Left ventricle myocardium superior (tissue), 1 donor: ENCODE measurements around the gene INS. TPM values are rescaled to one million over a fixed set of nuclear protein-coding genes. Genes with fewer than 3 reads are reported as not detected.
A peak's percentile ranks its signal among the peaks of the same experiment; 100 is the strongest.

Experiments used
- ATAC-seq: fragments of 200-7000 bp; cut with Tn5 transposase; one replicate; pipeline ENCODE4 v1.9.1; 2020; ENCODE audit warnings: mild to moderate bottlenecking, moderate library complexity
- DNase-seq: peaks from one replicate; pipeline ENCODE4 v3.0.0-alpha.2; 2020
- intact Hi-C: fragments of 100-400 bp; cut with micrococcal nuclease; formaldehyde crosslinking; loops from one replicate; pipeline ENCODE4 v1.11.0; 2022
- total RNA-seq: library from RNA; stranded (reverse); fragmentation: NEBNext Ultra II Directional; extraction: Animal tissue kit (Norgen Biotek cat#: 25700); gene quantifications from one replicate; pipeline ENCODE4 v1.2.1, GENCODE V29; 2021
- donor health status: DM: no; HTN: yes; CAD: no; lungs with severe emphysema.

The INS gene
- total RNA-seq, 1 donor from 2014 or later, result not detected

- no peak for DNase-seq
- no peak for ATAC-seq
- intact Hi-C loops, result no loop called here
Observed at GRCh38 chr11:2169626-2170570, 8.9 kb upstream of the INS start.

- no peak for DNase-seq
- no peak for ATAC-seq
- intact Hi-C loops, result no loop called here
Observed at GRCh38 chr11:2169005-2169378, 8.0 kb upstream of the INS start.

DNA sequence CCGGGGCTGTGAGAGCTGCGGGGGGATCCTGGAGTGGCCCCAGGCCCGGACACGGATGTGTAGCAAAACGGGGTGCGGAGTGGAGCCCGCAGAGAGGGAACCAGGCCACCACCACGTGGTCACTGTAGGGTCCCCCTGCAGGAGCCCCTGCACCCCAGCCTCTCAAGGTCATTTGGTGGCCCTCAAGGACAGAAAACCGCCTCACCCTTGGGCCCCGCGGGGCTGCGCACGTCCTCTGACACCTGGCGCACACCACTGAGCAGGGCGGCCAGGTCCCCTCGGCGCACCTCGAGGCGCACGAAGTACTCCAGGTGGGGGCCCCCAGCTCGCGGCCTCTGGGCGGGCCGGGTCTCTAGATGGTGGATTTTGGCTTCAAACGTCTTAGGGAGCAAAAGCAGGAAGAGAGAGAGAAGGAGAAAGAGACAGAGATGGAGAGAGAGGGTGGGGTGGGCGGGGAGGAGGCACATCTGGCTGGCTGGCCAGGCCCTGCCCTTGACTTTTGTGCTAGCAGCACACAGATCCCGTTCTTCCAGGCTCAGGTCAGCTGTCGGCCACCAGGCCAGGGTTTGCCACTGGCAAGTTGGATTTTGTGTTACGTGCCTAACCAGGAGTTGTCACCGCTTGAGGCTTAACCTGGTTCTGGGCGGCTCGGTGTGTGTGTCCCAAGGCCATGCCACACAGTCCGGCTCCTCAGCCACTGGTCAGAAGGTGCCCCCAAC lies 7.4 kb upstream of the INS start:
- no peak for ATAC-seq
- intact Hi-C loops, result no loop called here
- no peak for DNase-seq

GRCh38 chr11:2167141-2168045 lies 6.4 kb upstream of the INS start:
- intact Hi-C loops, result no loop called here
- ATAC-seq (no peak), DNase-seq (no peak)

- intact Hi-C loops, result no loop called here
- ATAC-seq (peak; percentile 66), DNase-seq (peak; percentile 65)
Observed at GRCh38 chr11:2166091-2166851, 5.3 kb upstream of the INS start.

GRCh38 chr11:2165571-2165970 lies 4.6 kb upstream of the INS start:
- intact Hi-C loops, result no loop called here
- no peak for ATAC-seq
- DNase-seq, result no peak

DNA sequence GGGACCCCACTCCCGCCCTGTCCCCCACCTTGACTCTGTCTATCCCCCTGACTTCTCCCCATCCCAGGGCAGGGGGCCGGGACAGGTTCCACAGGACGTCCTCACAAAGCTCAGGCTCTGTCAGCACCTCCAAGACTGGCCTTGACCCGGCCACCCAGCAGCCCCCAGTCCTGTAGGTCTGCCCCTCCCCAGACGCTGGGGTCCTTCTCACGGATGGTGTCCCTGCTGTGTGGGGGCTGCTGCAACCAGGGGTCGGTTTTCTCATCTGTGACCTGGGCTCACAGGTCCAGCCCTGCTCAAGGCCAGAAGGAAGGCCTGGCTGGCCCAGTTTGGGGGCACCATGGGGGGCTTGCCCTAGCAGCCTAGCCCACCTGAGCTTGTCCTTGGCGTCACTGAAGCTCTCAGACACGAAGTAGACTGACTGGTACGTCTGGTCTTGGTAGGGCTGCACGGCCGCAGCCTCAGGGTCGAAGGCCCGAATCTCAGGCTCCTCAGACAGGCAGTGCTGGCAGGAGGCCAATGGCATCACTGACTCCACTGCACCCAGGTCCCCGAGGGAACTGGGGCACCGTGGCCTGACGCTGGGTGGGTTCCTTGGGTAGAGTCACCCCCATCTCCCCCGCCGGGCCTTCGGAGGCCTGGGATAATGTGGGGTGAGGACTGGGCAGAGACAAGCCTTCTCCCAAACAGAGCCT lies 4.0 kb upstream of the INS start:
- ATAC-seq, result no peak
- intact Hi-C loops, result no loop called here
- no peak for DNase-seq

DNA sequence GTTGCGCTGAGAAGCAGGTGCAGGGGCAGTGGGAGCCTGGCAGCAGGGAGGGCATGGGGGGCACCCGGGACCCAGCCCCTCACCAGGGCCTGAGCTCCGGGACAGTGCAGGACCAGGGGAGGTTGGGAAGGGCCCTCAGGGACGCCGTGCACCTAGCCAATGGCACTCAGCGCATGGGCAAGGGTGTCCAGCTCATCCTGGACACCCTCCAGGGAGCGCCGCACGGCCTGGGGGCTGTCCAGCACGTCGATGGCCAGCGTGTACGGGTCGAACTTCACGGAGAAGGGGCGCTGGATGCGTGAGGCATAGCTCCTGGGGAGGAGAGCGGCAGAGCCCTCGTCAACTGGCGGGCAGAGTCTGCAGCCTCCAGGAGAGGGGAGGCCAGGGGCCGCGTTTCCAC lies 3.1 kb upstream of the INS start:
- DNase-seq (no peak), ATAC-seq (no peak)
- intact Hi-C loops, result no loop called here

DNA sequence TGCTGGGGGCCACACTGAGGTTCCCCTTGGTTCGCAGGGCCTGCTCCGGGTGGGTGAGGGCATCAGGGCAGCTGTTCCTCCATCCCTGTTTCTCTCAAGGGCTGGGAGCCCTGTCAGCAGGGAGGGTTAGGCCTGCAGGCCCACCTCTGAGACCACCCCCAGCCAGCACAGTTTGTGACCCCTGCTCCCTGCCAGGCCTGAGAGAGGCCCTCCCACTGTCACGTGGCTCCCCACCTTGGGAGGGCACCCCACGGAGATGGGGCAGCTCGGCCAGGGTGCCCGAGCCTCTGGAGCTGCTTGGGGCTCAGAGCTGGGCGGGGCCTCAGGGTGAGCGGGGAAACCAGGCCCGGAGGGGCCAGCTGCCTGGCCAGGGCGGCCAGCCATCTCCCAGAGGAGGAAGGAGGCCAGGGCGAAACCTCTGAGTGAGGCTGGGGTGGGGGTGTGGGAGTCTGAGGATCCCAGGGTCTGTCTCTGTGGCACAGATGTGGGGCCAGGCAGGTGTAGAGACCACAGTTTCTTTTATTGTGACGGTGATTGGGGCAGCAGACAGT lies 2.5 kb upstream of the INS start:
- no peak for ATAC-seq
- intact Hi-C loops, result no loop called here

DNA sequence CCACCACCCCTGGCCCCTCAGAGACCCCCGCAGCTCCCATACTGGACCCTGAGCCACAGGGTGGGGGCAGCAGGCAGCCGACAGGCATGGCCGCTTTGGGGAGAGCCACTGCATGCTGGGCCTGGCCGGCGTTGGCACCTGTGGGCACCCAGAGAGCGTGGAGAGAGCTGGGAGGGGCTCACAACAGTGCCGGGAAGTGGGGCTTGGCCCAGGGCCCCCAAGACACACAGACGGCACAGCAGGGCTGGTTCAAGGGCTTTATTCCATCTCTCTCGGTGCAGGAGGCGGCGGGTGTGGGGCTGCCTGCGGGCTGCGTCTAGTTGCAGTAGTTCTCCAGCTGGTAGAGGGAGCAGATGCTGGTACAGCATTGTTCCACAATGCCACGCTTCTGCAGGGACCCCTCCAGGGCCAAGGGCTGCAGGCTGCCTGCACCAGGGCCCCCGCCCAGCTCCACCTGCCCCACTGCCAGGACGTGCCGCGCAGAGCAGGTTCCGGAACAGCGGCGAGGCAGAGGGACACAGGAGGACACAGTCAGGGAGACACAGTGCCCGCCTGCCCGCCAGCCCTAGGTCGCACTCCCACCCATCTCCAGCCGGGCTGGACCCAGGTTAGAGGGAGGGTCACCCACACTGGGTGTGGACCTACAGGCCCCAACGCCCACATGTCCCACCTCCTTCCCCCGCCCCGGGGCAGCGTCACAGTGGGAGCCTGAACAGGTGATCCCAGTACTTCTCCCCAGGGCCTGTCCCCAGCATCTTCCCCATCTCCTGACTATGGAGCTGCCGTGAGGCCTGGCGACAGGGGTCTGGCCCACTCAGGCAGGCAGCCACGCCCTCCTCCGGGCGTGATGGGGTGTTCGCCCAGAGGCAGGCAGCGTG lies 1.2 kb downstream of the INS start:
- DNase-seq (no peak), ATAC-seq (no peak)
- intact Hi-C loops, result no loop called here

More for the DNA sequence above, 2.5 kb upstream of the INS start:
- DNase-seq, result no peak

GRCh38 chr11:2158966-2159365 lies 2.0 kb downstream of the INS start:
- intact Hi-C loops, result no loop called here
- no peak for ATAC-seq

DNA sequence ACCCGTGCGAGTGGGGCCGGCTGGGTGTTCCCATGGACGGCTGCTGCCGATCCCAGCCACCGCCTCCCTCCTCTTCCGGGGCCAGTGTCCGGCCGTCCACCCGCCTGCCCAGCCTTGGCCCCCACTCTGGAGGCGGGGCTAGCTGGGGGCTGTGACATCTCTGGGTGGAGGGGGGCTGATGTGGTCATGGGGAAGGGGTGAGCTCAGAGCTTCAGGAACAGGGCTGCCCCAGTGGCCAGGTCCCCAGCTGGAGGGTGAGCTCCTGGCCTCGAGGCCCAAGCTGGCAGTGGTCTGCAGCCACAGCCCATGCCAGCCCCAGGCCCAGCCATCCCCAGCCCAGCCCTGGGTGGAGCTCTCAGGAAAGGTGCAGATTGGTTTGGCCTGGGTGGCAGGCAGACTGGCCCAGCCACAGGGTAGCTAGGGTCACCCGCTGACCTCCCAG lies 2.7 kb downstream of the INS start:
- intact Hi-C loops, result no loop called here
- ATAC-seq (no peak), DNase-seq (no peak)

More at GRCh38 chr11:2158966-2159365, 2.0 kb downstream of the INS start:
- DNase-seq, result no peak

DNA sequence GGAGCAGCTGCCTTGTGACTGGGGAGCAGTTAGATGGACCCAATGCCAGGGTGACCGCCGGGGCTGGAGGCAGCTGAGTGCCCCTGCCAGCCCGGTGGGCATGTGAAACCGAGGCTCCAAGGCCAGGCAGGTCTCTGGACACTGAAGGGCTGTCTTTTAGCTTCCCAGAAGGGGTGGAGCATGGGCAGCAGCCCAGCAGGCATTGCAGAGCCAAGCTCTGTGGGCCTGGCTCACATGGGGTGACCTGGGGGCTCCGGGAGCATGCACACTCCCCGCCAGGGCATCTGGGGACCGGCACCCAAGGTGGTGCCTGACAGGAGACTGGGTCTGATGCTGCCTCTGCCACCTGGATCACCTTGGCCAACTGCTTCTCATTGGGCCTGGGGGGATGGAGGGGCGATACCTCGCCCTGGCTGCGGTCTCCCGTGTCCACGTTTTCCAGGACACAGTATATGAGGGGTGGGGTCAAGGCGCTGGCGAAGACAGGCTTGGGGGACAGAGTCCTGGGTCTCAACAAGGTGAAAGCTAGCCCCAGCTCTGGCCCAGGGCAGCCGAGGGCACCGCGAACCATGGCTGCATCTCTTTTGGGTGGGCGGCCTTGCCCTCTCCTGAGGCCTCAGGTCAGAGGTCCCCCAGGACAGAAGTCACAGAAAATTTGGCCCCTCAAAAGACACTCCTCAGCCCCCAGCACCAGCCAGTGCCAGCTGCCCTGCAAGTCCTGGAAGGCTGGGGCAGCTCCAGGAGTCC lies 3.5 kb downstream of the INS start:
- no peak for DNase-seq
- ATAC-seq, result no peak
- intact Hi-C loops, result no loop called here

GRCh38 chr11:2156416-2157182 lies 4.4 kb downstream of the INS start:
- intact Hi-C loops, result no loop called here
- peak; percentile 69 for ATAC-seq
- DNase-seq, result peak; percentile 82

GRCh38 chr11:2155511-2155910 lies 5.5 kb downstream of the INS start:
- ATAC-seq (no peak), DNase-seq (no peak)
- intact Hi-C loops, result no loop called here
